Measurements from ENCODE around the gene ZNF649. TPM values are rescaled to one million over a fixed set of nuclear protein-coding genes. Genes with fewer than 3 reads are reported as not detected.
A peak's percentile ranks its signal among the peaks of the same experiment; 100 is the strongest.

ZNF649 gene
- total and polyA plus RNA-seq, 2 of the 13 experiments (the other 11 are each of a cell fraction or from before 2014, with no cell fraction given): 3.0 to 13.4 TPM

DNA sequence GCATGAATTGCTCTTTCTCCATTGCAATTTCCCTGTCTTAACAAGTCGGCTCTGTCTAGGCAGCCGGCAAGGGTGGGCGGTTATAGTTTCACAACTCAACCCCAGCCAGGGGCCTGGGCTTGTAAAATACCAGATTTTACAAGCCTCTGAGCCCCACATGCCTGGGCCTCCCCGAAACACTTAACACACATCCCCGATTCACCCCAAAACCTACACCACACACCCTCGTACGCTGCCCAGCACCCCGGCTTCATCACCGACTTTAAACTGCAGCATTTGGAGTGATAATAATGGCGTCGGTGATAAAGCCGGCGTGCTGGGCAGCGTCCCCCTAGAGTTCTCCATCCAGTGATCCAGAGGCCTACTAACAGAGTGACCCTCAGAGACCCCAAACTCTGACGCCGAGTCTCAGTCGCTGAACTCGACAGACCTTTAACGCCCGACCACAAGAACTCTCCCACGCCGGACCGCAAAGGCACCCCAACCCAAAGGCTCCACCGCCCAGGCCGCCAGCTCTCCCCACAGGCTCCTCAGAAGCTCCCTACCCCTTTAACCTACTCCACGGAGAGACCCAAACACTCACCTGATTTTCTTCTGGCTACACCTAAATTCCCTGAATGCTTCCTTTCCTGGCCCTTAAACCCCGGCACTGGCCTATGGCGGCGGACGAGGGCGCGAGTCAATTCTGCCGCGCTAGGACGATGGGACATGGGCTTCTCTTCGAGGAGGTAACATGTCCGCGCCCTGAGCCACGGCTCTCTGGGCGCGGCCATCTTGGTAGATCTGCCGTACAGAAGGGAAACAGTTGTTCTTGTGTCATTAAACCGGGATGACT, at the start of gene ZNF649 (continued):
- TF ChIP-seq ZIK1 (CRISPR knock-in tag; IDR thresholded peaks at IDR 0.05; ENCODE audit: borderline replicate concordance, low read depth) (no peak), RNF2 (conservative IDR thresholded peaks at IDR 0.05; ENCODE audit: low read depth) (no peak), SAFB2 (CRISPR knock-in tag; IDR thresholded peaks at IDR 0.05; ENCODE audit: borderline replicate concordance, low read depth) (no peak; the same call in 1 of the 2 replicates), ZSCAN25 (CRISPR knock-in tag; IDR thresholded peaks at IDR 0.05) (no peak), MED8 (CRISPR knock-in tag; IDR thresholded peaks at IDR 0.05; ENCODE audit: insufficient replicate concordance) (no peak), GATAD1 (CRISPR knock-in tag; IDR thresholded peaks at IDR 0.05) (peak; percentile 64; the same call in 1 of the 2 replicates), CREB1 (IDR thresholded peaks at IDR 0.05) (no peak), CREB1 (CRISPR knock-in tag; IDR thresholded peaks at IDR 0.05) (peak; percentile 68), HDAC1 (CRISPR knock-in tag; IDR thresholded peaks at IDR 0.05) (peak; percentile 61), ZNF773 (CRISPR knock-in tag; IDR thresholded peaks at IDR 0.05; ENCODE audit: borderline replicate concordance) (no peak), ZFP37 (CRISPR knock-in tag; IDR thresholded peaks at IDR 0.05; ENCODE audit: borderline replicate concordance) (no peak), ZFP36 (IDR thresholded peaks at IDR 0.05; ENCODE audit: borderline replicate concordance, low read depth, low read length, partially characterized antibody) (no peak), ZMYM3 (CRISPR knock-in tag; IDR thresholded peaks at IDR 0.05) (no peak), HNRNPK (IDR thresholded peaks at IDR 0.05; ENCODE audit: low read depth, low read length, poor library complexity, severe bottlenecking) (no peak), GABPA (IDR thresholded peaks at IDR 0.05; ENCODE audit: low read depth, low read length) (0 out of 2 replicates have a peak, but pooled peaks have one; percentile 21), GABPA (CRISPR knock-in tag; IDR thresholded peaks at IDR 0.05; ENCODE audit: low read depth) (peak; percentile 69), SRSF1 (optimal IDR thresholded peaks at IDR 0.05; ENCODE audit: low read depth, low read length) (peak; percentile 31), JUNB (CRISPR knock-in tag; IDR thresholded peaks at IDR 0.05; ENCODE audit: borderline replicate concordance) (no peak), MEF2D (CRISPR knock-in tag; IDR thresholded peaks at IDR 0.05) (0 out of 2 replicates have a peak, but pooled peaks have one; percentile 25), ZNF382 (CRISPR knock-in tag; IDR thresholded peaks at IDR 0.05; ENCODE audit: borderline replicate concordance) (no peak)
- TF ChIP-seq, protein P1, sequence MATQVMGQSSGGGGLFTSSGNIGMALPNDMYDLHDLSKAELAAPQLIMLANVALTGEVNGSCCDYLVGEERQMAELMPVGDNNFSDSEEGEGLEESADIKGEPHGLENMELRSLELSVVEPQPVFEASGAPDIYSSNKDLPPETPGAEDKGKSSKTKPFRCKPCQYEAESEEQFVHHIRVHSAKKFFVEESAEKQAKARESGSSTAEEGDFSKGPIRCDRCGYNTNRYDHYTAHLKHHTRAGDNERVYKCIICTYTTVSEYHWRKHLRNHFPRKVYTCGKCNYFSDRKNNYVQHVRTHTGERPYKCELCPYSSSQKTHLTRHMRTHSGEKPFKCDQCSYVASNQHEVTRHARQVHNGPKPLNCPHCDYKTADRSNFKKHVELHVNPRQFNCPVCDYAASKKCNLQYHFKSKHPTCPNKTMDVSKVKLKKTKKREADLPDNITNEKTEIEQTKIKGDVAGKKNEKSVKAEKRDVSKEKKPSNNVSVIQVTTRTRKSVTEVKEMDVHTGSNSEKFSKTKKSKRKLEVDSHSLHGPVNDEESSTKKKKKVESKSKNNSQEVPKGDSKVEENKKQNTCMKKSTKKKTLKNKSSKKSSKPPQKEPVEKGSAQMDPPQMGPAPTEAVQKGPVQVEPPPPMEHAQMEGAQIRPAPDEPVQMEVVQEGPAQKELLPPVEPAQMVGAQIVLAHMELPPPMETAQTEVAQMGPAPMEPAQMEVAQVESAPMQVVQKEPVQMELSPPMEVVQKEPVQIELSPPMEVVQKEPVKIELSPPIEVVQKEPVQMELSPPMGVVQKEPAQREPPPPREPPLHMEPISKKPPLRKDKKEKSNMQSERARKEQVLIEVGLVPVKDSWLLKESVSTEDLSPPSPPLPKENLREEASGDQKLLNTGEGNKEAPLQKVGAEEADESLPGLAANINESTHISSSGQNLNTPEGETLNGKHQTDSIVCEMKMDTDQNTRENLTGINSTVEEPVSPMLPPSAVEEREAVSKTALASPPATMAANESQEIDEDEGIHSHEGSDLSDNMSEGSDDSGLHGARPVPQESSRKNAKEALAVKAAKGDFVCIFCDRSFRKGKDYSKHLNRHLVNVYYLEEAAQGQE (IDR thresholded peaks at IDR 0.05; ENCODE audit: borderline replicate concordance in 1 of 2, low read depth in 1 of 2, low read length in 2 of 2): no peak
- TF ChIP-seq, protein P2, sequence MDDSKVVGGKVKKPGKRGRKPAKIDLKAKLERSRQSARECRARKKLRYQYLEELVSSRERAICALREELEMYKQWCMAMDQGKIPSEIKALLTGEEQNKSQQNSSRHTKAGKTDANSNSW (CRISPR knock-in tag; IDR thresholded peaks at IDR 0.05; ENCODE audit: borderline replicate concordance): no peak
- TF ChIP-seq, protein P3, sequence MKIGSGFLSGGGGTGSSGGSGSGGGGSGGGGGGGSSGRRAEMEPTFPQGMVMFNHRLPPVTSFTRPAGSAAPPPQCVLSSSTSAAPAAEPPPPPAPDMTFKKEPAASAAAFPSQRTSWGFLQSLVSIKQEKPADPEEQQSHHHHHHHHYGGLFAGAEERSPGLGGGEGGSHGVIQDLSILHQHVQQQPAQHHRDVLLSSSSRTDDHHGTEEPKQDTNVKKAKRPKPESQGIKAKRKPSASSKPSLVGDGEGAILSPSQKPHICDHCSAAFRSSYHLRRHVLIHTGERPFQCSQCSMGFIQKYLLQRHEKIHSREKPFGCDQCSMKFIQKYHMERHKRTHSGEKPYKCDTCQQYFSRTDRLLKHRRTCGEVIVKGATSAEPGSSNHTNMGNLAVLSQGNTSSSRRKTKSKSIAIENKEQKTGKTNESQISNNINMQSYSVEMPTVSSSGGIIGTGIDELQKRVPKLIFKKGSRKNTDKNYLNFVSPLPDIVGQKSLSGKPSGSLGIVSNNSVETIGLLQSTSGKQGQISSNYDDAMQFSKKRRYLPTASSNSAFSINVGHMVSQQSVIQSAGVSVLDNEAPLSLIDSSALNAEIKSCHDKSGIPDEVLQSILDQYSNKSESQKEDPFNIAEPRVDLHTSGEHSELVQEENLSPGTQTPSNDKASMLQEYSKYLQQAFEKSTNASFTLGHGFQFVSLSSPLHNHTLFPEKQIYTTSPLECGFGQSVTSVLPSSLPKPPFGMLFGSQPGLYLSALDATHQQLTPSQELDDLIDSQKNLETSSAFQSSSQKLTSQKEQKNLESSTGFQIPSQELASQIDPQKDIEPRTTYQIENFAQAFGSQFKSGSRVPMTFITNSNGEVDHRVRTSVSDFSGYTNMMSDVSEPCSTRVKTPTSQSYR (CRISPR knock-in tag; IDR thresholded peaks at IDR 0.05; ENCODE audit: borderline replicate concordance): no peak
